Mesenchymal stem cell (in vitro differentiated cells and primary cell): ENCODE data around the gene TFF2.

ENCODE experiments used
- DNase-seq: peaks from one replicate; pipeline ENCODE4 v3.0.0-alpha.2; 2013
- H2AFZ ChIP-seq: one replicate; pipeline ENCODE4 v1.6.1; 2013; ENCODE audit warnings: low read depth, mild to moderate bottlenecking, control low read depth, inconsistent platforms, low read length, moderate library complexity
- H2AK5ac ChIP-seq: 2 replicates; pipeline ENCODE4 v1.6.1; 2013; ENCODE audit warnings: low read length, moderate library complexity, mild to moderate bottlenecking, inconsistent platforms; ENCODE audit not compliant: severe bottlenecking
- H2BK120ac ChIP-seq: one replicate; pipeline ENCODE4 v1.6.1; 2013; ENCODE audit warnings: low read depth, mild to moderate bottlenecking, inconsistent platforms, low read length, moderate library complexity
- H2BK12ac ChIP-seq, 2 experiments: one replicate each; pipeline ENCODE4 v1.6.1; 2013; ENCODE audit warnings: inconsistent platforms in 2 of 2, low read length in 2 of 2, mild to moderate bottlenecking in 2 of 2, moderate library complexity in 2 of 2, control low read depth in 1 of 2
- H2BK15ac ChIP-seq: one replicate; pipeline ENCODE4 v1.6.1; 2013; ENCODE audit warnings: mild to moderate bottlenecking, low read depth, inconsistent platforms; ENCODE audit not compliant: poor library complexity, severe bottlenecking
- H2BK5ac ChIP-seq: 2 replicates; pipeline ENCODE4 v1.6.1; 2013; ENCODE audit warnings: low read depth, mild to moderate bottlenecking, low read length, control low read depth, inconsistent platforms; ENCODE audit not compliant: poor library complexity, severe bottlenecking
- H3K14ac ChIP-seq, 2 experiments: one replicate each; pipeline ENCODE4 v1.6.1; 2013; ENCODE audit warnings: inconsistent platforms in 2 of 2, low read length in 2 of 2, control low read depth in 1 of 2, mild to moderate bottlenecking in 1 of 2, moderate library complexity in 1 of 2
- H3K18ac ChIP-seq, 2 experiments: one replicate each; pipeline ENCODE4 v1.6.1; 2013; ENCODE audit warnings: inconsistent platforms in 2 of 2, low read length in 2 of 2, control low read depth in 1 of 2, low read depth in 1 of 2, mild to moderate bottlenecking in 1 of 2
- H3K23ac ChIP-seq, 2 experiments: one replicate each; pipeline ENCODE4 v1.6.1; 2013; ENCODE audit warnings: inconsistent platforms in 2 of 2, low read length in 2 of 2, mild to moderate bottlenecking in 2 of 2, moderate library complexity in 2 of 2, control low read depth in 1 of 2
- H3K27ac ChIP-seq: 2 replicates; pipeline ENCODE4 v1.5.1; 2013; ENCODE audit warnings: mild to moderate bottlenecking, moderate library complexity, low read length, control low read depth, inconsistent platforms; ENCODE audit not compliant: poor library complexity, severe bottlenecking
- H3K27me3 ChIP-seq, 2 experiments: 2 replicates each; pipeline versions ENCODE4 v1.6.1 to v1.7.0; 2013; ENCODE audit warnings: low read length in 2 of 2, mild to moderate bottlenecking in 2 of 2, moderate library complexity in 2 of 2, control low read depth in 1 of 2, inconsistent platforms in 1 of 2; ENCODE audit not compliant: control insufficient read depth in 1 of 2, insufficient read depth in 1 of 2
- H3K36me3 ChIP-seq, 2 experiments: 2 replicates each; pipeline versions ENCODE4 v1.6.1 to v1.7.0; 2013; ENCODE audit warnings: low read length in 2 of 2, control low read depth in 1 of 2, inconsistent platforms in 1 of 2, low read depth in 1 of 2, mild to moderate bottlenecking in 1 of 2; ENCODE audit not compliant: insufficient read depth in 2 of 2, control insufficient read depth in 1 of 2
- H3K4ac ChIP-seq, 2 experiments: one replicate each; pipeline ENCODE4 v1.6.1; 2013; ENCODE audit warnings: inconsistent platforms in 2 of 2, low read length in 2 of 2, mild to moderate bottlenecking in 2 of 2, moderate library complexity in 2 of 2, control low read depth in 1 of 2, low read depth in 1 of 2
- H3K4me1 ChIP-seq: 2 replicates; pipeline ENCODE4 v1.6.1; 2013; ENCODE audit warnings: low read depth, low read length, control low read depth; ENCODE audit not compliant: control insufficient read depth, insufficient read depth
- H3K4me2 ChIP-seq: 2 replicates; pipeline ENCODE4 v1.6.1; 2013; ENCODE audit warnings: low read length, mild to moderate bottlenecking, inconsistent platforms; ENCODE audit not compliant: poor library complexity, severe bottlenecking
- H3K4me3 ChIP-seq, 2 experiments: 2 replicates each; pipeline versions ENCODE4 v1.5.1 to v1.7.0; 2013; ENCODE audit warnings: low read length in 2 of 2, mild to moderate bottlenecking in 2 of 2, control low read depth in 1 of 2, low read depth in 1 of 2; ENCODE audit not compliant: insufficient read depth in 1 of 2
- H3K79me1 ChIP-seq: replicated peaks from 2 replicates; pipeline ENCODE4 v1.6.1; 2013; ENCODE audit warnings: mild to moderate bottlenecking, control low read depth, low read length, inconsistent platforms; ENCODE audit not compliant: poor library complexity, severe bottlenecking
- H3K9ac ChIP-seq: 2 replicates; pipeline ENCODE4 v1.7.0; 2013; ENCODE audit warnings: mild to moderate bottlenecking, low read length, moderate library complexity
- H3K9me3 ChIP-seq: 2 replicates; pipeline ENCODE4 v1.7.0; 2013; ENCODE audit warnings: mild to moderate bottlenecking, low read length; ENCODE audit not compliant: control insufficient read depth
- H4K8ac ChIP-seq: one replicate; pipeline ENCODE4 v1.6.1; 2013; ENCODE audit warnings: inconsistent platforms, mild to moderate bottlenecking, low read length, moderate library complexity
- H4K91ac ChIP-seq: one replicate; pipeline ENCODE4 v1.6.1; 2013; ENCODE audit warnings: mild to moderate bottlenecking, low read length, inconsistent platforms
- WGBS: methylation state at CpG from one replicate; pipeline ENCODE4 v1.1.7; 2013; ENCODE audit warnings: mixed read lengths; 5-methylcytosine and 5-hydroxymethylcytosine counted together

TFF2 gene

GRCh38 chr21:42396799-42397745 lies 46.3 kb upstream of the TFF2 start:
- Histone ChIP-seq H3K23ac (no peak overlapping the region), H3K4me3 (no peak overlapping the region), H3K9ac (no peak overlapping the region), H3K27me3 (peaks cover 0 to 37% of the 10 kb centered on the region in 2 experiments), H4K8ac (no peak overlapping the region), H2BK15ac (peak overlapping the region; percentile 46), H3K4me2 (no peak overlapping the region), H3K79me1 (no peaks in the 10 kb centered on the region), H3K4me1 (peaks cover 6% of the 10 kb centered on the region), H2BK5ac (no peak overlapping the region), H2BK12ac (no peak overlapping the region), H4K91ac (no peak overlapping the region), H2AK5ac (no peak overlapping the region), H3K4ac (no peak overlapping the region), H3K18ac (no peak overlapping the region), H3K9me3 (peaks cover 5% of the 10 kb centered on the region), H3K36me3 (no peaks in the 10 kb centered on the region), H3K27ac (no peak overlapping the region), H2BK120ac (no peak overlapping the region), H2AFZ (no peak overlapping the region), H3K14ac (no peak overlapping the region)
- WGBS = 82% methylated on average over 19 of the region's 19 CpGs
- DNase-seq = no peak

GRCh38 chr21:42395905-42396651 lies 45.3 kb upstream of the TFF2 start, which contains the start of gene TMPRSS3:
Gene TMPRSS3 (minus strand): TSS chr21:42396052. CDS start chr21:42395417, 635 bp downstream.
- DNase-seq = no peak
- H2BK120ac ChIP-seq = no peak within 1 kb of the TSS
- H3K9me3 ChIP-seq = no peaks in the 10 kb centered on the region
- H2AK5ac ChIP-seq = no peak within 1 kb of the TSS
- no peak within 1 kb of the TSS for H3K4me2 ChIP-seq
- peaks cover 0 to 46% of the 10 kb centered on the region in 2 experiments for H3K27me3 ChIP-seq
- H2AFZ ChIP-seq = no peak within 1 kb of the TSS
- H3K18ac ChIP-seq = no peak within 1 kb of the TSS
- H2BK5ac ChIP-seq = no peak within 1 kb of the TSS
- no peak within 1 kb of the TSS for H2BK15ac ChIP-seq
- no peak within 1 kb of the TSS for H3K9ac ChIP-seq
- H2BK12ac ChIP-seq = no peak within 1 kb of the TSS
- H3K14ac ChIP-seq = no peak within 1 kb of the TSS
- no peak within 1 kb of the TSS for H4K91ac ChIP-seq
- WGBS = 77% methylated on average over 17 of the region's 17 CpGs
- no peaks in the 10 kb centered on the region for H3K79me1 ChIP-seq
- H3K4ac ChIP-seq = no peak within 1 kb of the TSS
- no peak within 1 kb of the TSS for H3K4me3 ChIP-seq
- H3K27ac ChIP-seq = no peak within 1 kb of the TSS
- no peak within 1 kb of the TSS for H3K23ac ChIP-seq
- H4K8ac ChIP-seq = no peak within 1 kb of the TSS
- no peaks in the 10 kb centered on the region for H3K36me3 ChIP-seq
- peaks cover 8% of the 10 kb centered on the region for H3K4me1 ChIP-seq

- no peak overlapping the region for H3K18ac ChIP-seq
- no peaks in the 10 kb centered on the region for H3K36me3 ChIP-seq
- H3K14ac ChIP-seq = no peak overlapping the region
- no peak overlapping the region for H3K27ac ChIP-seq
- no peaks in the 10 kb centered on the region for H3K79me1 ChIP-seq
- no peak overlapping the region for H2BK120ac ChIP-seq
- H3K27me3 ChIP-seq = peaks cover 0 to 48% of the 10 kb centered on the region in 2 experiments
- no peaks in the 10 kb centered on the region for H3K9me3 ChIP-seq
- no peak overlapping the region for H4K91ac ChIP-seq
- H2BK12ac ChIP-seq = no peak overlapping the region
- H3K9ac ChIP-seq = no peak overlapping the region
- no peak overlapping the region for H3K4me3 ChIP-seq
- H3K4me2 ChIP-seq = no peak overlapping the region
- H2AFZ ChIP-seq = no peak overlapping the region
- H2BK15ac ChIP-seq = no peak overlapping the region
- H2AK5ac ChIP-seq = no peak overlapping the region
- peaks cover 8% of the 10 kb centered on the region for H3K4me1 ChIP-seq
- no peak for DNase-seq
- H3K4ac ChIP-seq = no peak overlapping the region
- H4K8ac ChIP-seq = no peak overlapping the region
- 88% methylated on average over 9 of the region's 11 CpGs for WGBS
- H2BK5ac ChIP-seq = no peak overlapping the region
- no peak overlapping the region for H3K23ac ChIP-seq
These were observed 44.5 kb upstream of the TFF2 start for GRCh38 chr21:42395302-42395701.

- peak overlapping the region; percentile 46 for H3K27ac ChIP-seq
- WGBS = 80% methylated on average over 7 of the region's 8 CpGs
These were observed 42.7 kb upstream of the TFF2 start for GRCh38 chr21:42393443-42393950.

More at GRCh38 chr21:42393443-42393950, 42.7 kb upstream of the TFF2 start:
- H3K4me3 ChIP-seq = no peak overlapping the region
- no peaks in the 10 kb centered on the region for H3K79me1 ChIP-seq
- H3K4me1 ChIP-seq = peaks cover 15% of the 10 kb centered on the region
- H3K23ac ChIP-seq = no peak overlapping the region
- no peak overlapping the region for H3K4me2 ChIP-seq
- H3K4ac ChIP-seq = no peak overlapping the region
- no peak overlapping the region for H2BK12ac ChIP-seq
- DNase-seq = no peak
- no peak overlapping the region for H3K14ac ChIP-seq
- H3K36me3 ChIP-seq = no peaks in the 10 kb centered on the region
- peaks cover 0 to 61% of the 10 kb centered on the region in 2 experiments for H3K27me3 ChIP-seq
- no peak overlapping the region for H3K9ac ChIP-seq
- no peak overlapping the region for H2AFZ ChIP-seq
- H2AK5ac ChIP-seq = no peak overlapping the region
- no peak overlapping the region for H2BK120ac ChIP-seq
- no peak overlapping the region for H4K8ac ChIP-seq
- no peak overlapping the region for H2BK5ac ChIP-seq
- H3K18ac ChIP-seq = no peak overlapping the region
- no peak overlapping the region for H4K91ac ChIP-seq
- no peak overlapping the region for H2BK15ac ChIP-seq
- no peaks in the 10 kb centered on the region for H3K9me3 ChIP-seq
